Activated CD4-positive, alpha-beta T cell treated with anti-CD3 and anti-CD28 coated beads for 1 hour (primary cell): ENCODE measurements around the gene BAIAP2.
A peak's percentile ranks its signal among the peaks of the same experiment; 100 is the strongest.

Experiments
- DNase-seq: peaks from one replicate; pipeline ENCODE4 v3.0.0-alpha.2; 2020

Gene BAIAP2

DNA sequence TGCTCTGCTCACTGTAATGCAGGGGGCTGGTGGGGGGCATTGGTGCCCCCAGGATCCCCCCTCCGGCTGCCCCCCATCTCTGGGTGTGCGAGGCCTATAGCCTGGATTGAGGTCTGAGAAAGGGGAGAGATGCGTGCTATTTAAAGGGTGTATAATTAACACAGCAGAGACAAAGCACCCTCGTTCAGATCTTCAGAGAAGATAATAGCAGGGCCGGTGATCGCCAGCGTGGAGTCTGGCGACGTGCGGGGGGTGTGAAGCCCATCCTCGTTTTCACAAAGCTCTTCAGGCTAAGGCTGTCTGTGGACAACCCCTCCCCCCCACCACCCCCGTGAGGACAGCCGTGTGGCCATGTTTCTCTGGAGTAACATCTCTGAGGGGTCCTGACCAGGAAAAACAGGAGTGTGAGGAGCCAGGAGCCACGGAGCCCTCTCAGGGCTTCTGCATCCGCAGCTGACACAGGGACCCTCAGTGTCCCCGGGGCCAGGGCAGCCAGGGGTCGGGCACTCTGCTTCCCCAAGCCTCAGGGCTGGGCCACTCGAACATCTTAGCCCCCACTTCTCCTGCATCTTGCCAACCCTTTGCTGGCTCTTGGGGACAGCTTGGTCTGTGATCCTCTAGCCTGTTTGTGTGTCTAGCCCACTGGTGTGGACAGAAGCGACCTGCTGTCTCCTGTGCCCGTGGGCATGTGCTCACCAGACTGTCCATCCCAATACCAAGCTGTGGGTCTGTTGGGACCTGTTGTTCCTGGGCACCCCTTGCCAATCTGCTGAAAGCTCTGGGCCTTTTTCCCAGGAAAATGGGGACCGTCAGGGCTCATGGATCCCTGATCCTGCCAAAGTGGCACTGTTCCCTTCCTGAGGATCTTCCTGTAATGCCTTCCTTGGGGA is 58.9 kb downstream of the BAIAP2 start:
- DNase-seq, result no peak

DNA sequence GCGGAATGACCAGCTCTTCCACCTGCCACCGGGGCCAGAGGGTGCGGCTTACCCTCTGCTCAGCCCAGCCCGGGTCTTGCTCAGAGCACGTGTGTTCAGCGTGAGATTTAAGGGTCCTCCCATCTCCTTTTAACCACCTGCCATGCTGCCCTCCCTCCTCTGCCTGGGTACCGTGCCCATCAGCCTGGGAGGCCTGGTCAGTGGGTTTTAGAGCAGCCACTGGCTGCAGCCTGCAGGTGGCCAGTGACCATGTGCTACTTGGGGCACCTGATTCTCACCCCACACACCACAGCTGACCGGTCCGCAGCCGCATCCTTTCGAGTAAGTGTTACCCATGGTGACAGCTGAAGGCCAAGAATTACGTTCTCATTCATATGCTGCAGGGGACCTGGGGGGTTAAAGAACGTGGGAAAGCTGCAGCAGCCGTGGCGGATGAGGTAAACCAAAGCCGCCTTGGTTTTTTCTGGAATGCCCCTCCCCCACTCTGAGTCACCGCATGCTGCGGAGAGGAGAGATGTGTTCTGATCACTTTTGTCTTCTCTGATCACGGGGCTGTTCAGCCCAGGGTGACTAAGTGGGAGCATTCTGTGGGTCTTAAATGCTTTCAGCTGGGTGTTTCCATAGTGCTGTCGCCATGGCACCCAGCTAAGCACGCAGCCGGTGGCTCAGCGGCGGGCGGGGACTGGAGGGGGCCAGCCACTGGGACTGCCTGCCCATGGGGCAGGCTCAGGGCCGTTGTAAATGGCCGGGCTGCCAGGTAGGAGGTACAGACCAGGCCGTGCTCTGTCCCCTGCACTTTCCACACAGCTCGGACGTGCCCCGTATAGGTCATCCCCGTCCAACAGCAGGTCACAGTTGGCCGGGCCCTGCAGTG is 59.8 kb downstream of the BAIAP2 start:
- peak; percentile 72 for DNase-seq

DNA sequence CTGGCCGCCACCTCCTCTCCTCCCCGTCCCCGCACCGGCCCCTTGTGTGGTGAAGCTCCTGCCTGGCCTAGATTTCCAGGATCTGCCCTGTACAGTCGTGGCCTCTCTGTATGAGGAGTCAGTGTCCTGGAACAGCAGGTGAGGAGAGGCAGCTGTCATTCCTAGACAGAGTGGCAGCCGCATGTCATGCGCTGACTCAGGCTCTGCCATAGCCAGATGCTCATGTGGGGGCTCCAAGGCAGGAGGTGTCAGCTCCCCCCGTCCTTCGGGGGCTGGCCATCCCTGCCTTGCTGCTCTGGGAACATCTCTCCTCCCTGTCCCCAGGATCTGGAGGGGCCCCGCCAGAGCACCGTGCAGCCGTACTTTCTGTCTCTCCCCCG is 60.4 kb downstream of the BAIAP2 start:
- DNase-seq, result no peak

DNA sequence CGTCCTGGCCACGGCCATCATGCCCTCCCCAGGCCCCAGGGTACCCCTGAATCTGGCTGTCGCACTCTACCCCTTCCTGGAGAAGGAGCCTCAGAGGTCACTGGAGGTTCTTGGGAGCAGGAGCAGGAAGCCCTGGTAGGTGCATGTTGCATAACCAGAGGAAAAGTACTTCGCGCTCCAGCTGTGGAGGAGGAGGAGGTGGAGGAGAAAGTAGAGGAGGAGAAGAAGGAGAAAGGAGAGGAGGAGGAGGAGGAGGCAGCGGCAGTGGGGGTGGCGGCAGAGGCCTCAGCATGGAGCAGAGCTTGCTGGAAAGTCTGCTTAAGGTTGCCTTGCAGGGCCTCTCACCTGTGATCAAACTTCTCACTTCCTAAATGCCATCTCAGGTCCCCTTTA is 61.8 kb downstream of the BAIAP2 start:
- no peak for DNase-seq

DNA sequence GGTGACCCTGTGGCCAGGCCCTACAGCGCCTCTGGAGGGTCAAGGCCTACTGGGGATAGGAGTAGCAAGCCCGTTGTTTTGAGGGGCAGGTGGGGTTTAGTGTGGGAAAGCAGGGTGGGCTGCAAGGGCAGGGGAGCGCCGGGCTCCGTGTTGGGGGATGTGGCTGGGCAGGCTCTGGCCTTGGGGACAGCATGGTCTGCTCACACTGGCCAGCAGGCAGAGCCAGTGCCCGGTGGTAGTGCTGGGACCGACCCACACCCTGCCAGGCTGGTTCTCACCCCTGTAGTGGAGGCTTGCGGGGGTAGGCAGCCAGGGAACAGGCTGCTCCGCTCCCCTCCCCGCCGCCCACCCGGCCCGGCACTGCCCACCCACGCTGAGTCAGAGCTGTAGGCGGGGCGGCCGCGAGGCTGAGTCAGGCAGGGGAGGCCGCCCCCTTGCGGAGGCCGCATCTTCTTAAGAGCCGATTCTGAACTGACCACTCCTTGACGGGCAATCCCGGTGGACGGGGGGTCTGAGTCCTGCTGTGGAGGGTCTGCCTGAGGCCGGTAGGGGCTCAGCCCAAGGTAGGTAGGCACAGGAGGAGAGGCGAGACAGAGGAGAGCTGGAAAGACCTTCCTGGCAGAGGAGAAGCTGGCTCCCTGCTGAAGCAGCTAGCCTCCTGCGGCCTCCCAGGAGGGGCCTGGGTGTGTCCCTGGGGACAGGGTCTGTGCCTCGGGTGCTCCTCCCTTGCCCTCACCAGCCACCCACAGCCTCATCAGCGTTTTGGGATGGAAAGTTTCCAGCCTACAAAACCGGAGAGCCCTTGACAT is 62.4 kb downstream of the BAIAP2 start:
- peak; percentile 33 for DNase-seq

DNA sequence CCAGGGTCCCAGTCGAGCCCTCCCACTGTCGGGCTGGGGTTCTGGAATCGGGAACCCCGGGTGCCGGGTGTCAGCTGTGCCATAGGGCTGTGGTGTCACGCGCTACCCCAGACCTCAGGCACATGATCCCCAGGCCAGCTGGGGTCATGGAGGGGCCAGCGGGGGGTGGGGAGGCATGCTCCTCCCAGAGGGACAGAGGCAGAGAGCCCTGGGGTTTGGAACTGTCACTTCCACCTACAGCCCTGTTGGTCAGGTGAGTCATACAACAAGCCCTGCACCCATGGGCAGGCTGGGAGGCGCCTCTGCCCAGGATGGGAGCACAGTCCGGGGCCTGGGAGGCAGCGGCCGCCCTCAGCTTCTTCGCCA is 63.0 kb downstream of the BAIAP2 start:
- DNase-seq, result no peak

DNA sequence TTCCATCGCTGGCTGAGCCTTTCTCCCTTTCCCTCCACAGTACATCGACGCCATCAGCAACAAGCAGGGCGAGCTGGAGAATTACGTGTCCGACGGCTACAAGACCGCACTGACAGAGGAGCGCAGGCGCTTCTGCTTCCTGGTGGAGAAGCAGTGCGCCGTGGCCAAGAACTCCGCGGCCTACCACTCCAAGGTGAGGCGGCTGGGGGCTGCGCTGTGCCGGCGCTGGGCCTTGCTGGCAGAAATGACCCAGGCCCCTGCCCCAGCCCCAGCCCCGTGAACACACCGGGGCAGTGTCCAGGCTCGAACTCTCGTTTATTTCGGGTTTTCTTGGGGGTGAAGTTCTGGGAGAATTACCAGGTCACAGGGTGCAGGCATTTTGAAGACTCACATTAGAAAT is 64.9 kb downstream of the BAIAP2 start:
- DNase-seq, result no peak

DNA sequence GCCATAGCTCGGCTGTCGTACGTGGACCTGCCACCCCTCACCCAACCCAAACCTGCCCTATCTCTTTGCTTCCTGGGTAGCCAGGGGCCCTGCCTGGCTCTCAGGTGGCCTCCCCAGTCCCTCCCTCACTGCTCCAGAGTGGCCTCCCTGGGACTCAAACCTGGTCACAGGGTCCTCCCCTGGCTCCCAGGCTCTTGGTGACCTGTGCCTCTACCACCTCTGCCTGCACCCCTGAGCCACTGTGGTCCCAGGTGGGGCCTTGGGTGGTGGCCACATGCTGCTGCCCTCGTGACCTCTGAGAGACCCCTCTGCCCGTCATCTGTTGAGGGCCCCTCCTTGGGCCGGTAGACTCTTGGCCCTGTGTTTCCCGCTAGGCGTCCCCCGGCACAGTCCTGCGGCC is 65.7 kb downstream of the BAIAP2 start:
- no peak for DNase-seq

DNA sequence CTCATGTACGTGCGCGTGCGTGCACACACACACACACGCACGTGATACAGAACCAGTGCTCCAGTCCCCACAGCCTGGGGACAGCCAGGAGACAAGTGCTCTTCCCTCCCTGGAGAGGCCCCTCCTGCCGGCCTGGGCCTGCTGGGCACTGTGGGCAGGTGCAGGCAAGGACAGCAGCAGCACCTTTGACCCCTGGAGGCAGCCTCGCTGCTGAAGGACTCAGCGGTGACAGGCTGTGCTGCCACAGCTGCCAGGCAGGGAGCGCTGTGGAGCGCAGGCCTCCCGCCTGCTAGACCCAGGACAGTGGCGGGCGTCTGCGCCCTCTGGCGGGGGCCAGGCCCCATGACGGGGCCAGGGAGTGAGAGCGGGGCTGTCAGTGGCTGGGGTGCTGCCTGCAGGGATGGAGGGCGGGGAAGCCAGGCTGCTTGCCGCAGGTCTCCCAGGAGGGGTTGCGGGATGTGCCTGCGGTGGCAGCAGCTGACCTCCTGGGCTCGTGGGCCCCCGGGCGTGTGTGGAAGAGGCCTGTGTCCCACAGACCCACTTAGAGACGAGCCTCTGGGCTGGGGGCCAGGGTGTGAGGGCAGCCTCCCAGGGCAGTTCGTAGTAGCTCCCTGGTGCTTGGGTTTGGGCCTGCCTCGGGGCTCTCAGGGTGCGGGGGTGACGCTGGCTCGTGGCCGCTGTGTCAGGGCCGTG is 66.8 kb downstream of the BAIAP2 start:
- DNase-seq, result peak; percentile 85

DNA sequence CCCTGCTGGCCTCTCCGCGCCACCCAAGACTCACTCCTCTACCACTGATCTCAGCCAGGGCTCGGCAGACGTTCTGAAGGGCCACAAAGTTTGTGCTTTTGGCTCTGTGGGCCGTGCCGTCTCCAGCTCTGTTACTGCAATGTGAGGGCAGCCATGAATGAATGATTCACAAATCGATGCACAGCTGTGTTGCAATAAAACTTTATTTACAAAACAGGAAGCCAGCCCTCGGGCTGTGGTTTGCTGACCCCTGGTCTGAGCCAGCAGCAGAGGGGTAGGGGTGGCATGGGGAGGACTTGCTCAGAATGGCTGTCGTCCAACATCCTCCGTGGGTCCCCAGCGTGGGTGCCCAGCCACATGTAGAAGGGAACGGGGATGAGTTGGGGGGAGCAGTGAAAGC is 67.4 kb downstream of the BAIAP2 start:
- no peak for DNase-seq

DNA sequence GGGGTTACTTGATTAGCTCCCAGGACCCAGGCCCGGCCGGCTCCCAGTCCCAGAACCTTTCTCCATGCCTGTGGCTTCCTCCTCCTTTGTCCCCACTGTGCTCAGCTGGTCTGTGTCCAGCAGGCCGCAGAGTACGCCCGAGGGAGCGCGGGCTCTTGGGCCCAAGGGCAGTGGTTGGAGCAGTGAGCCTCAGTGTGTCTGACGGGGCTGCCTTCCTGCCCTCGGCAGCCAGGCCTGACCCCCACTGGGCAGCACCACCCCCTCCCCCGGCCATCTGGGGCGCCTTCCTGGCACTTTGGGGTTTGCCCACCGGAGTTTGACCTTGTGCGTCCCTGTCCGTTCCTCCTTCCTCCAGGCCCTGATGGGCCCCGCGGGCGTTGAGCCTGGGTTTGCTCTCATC is 67.9 kb downstream of the BAIAP2 start:
- no peak for DNase-seq

DNA sequence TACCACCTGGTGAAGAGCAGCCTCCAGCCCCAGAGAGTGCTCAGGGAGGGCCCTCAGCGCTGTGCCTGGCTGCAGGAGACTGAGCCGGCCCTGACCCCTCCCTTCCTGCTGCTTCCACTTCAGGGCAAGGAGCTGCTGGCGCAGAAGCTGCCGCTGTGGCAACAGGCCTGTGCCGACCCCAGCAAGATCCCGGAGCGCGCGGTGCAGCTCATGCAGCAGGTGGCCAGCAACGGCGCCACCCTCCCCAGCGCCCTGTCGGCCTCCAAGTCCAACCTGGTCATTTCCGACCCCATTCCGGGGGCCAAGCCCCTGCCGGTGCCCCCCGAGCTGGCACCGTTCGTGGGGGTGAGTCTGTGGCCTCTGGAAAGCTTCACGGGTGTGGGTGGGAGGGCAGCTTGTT is 68.4 kb downstream of the BAIAP2 start:
- DNase-seq, result no peak

DNA sequence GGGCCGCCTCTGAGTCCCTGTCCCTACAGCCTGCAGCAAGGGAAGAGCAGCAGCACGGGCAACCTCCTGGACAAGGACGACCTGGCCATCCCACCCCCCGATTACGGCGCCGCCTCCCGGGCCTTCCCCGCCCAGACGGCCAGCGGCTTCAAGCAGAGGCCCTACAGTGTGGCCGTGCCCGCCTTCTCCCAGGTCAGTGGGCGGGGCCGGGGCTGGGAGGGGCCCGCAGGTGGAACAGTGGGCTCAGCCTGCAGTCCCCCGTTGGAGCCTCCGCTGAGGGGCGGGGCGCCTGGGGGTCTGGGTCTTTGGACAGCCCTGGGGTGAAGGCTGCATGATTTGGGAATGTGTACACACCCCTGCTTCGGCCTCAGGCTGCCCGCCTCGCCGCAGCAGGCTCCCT is 71.8 kb downstream of the BAIAP2 start:
- DNase-seq, result no peak

DNA sequence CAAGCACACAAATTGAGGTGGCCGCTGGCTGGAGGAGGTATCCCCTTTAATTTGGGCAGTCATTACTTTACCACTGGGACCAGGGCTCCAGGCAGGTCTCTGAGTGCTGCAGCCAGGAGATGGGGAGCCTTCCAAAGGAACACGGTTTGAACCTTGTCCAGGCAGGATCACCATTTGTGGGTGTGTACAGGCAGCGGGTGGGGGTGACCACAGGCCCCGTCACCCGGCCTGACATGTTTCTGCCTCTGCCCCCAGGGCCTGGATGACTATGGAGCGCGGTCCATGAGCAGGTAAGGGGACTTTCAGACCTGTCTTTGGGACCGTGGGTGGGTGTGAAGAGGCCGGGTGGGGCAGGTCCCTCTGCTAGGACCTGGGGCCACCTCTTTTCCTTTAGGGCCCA is 73.3 kb downstream of the BAIAP2 start:
- no peak for DNase-seq

DNA sequence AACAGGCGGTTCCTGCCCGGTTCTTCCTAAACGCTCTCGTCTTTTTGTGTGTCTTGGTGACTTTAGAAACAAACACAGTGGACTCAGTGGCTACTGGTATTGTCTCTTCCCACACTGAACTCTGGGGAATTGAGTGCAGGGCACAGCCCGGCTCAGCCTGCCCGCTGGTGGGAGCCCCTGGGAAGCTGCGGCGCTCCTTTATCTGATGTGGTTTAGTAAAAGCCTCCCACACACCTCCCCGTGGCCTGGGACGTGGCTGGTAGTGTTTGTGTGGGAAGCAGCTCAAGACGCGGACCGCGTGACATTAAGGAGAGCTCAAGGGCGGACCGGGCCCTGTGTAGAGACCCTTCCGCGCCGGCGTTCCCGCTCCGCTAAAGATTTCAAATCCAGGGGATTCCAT is 75.0 kb downstream of the BAIAP2 start:
- no peak for DNase-seq

DNA sequence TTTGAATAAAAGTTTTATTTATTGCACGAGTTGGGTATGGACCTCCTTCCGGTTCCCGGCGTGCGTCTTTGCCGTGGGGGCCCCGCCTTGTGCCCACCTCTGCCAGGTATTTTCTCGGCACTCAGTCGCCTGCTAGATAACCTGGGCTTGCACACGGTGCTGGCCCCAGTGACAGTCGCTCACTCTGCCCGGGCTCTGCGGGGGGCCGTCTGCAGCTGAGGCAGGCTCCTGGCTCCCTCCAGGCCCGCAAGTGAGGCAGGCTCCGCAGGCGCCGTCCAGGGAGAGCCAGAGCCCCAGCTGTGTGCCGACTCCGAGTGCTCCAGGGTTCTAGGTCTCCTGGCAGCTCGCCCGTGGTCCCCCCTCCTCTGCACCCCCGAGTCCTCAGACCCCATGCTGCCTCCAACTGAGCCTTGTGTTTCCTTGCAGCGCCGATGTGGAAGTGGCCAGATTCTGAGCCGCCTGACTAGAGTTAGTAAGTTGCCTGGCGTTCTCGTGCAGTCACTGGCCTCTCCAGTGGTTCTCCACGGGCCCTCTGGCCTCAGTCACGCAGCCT is 75.6 kb downstream of the BAIAP2 start:
- DNase-seq, result no peak

DNA sequence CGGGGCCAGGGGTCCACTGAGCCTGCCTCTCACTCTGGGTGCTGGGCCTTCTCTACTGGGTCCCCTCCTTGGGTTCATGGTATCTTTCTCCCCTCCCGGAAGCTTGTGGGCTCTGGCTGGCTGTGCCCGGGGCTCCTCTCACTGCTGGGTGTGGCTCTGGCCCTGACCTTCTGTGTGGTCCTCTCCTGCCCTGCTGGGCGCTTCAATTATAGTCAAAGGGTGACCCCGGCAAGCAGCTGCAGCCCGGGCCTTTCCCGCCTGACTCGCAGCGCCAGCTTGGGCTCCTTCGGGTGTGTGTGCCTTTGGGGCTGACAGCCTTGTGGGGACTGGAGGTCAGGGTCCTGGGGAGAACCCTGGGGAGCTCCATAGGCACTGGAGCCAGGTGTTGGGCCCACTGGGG is 76.1 kb downstream of the BAIAP2 start:
- DNase-seq, result no peak

DNA sequence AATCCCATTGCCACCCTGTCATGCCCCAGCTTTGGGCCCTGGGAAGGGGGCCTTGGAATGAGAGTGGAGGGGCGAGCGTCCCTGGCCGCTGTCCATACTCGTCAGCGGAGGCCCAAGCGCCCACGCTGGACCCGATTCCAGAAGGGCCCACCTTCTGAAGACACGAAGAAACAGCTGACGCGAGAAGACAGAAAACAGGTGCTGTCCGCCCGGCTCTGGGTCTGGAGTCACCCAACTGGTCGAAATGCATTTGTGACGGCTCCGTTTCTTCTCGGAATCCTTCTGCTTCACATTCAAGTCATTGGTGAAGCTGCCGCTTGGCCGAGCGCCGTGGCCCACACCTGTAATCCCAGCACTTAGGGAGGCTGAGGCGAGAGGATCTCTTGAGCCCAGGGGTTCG is 77.5 kb downstream of the BAIAP2 start:
- DNase-seq, result no peak

DNA sequence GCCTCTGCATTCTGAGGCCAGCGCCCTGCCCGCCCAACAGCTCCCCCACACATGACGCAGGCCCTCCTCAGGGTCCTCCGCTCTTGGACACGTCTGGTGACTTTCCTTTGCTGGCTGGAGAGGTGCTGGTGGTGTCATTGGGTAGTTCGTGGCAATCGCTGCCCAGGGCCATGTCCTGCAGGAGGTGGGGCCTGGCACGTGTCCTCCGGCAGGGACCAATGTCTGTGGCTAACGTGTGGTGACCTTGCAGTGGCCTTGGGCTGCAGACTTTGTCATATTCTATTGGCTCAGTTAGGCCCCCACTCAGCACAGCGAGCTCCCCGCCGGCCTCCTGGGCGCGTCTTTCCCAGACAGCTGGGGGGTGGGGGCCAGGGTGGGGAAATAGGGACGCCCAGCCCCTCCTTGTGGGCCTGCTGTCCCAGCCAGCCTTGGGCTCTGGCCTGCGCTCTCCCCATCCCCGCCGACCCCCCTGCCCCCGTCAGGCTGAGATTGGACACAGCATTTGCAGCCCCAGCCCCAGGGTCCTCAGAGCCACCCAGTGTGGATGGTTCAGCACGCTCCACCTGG is 78.3 kb downstream of the BAIAP2 start:
- no peak for DNase-seq

DNA sequence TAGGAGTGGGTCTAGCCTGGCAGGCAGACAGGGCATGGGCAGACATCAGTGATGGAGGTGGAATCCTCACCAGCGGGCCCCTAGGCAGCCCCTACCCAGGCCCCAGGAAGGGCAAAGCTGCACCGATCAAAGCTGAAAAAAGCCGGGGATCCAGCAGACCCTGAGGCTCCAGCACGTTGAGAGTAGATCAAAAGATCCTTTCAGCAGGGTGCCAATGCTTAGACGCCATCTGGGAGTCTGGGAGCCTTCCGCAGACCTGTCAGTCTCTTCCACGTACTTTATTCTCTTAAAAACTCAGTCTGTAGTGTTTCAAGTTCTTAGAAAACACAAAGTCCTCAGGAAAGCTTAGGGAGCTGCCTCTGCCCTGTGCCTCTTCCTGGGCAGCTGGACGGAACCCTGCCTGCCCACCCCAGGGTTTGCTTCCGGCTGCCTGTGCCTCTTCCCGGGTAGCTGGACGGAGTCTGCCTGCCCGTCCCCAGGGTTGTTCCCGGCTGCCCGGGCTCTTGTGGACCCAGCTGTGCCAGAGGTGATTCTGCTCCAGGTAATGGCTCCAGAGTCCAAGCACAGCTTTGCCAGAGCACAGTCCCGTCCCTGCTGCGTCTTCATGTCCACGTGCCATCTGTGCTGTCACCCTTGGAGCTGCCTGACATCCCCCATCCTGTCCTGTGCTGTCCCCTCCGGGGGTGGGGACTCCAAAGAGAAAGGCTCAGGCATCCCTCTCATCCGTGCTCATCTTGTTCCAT is 79.6 kb downstream of the BAIAP2 start:
- DNase-seq, result no peak

DNA sequence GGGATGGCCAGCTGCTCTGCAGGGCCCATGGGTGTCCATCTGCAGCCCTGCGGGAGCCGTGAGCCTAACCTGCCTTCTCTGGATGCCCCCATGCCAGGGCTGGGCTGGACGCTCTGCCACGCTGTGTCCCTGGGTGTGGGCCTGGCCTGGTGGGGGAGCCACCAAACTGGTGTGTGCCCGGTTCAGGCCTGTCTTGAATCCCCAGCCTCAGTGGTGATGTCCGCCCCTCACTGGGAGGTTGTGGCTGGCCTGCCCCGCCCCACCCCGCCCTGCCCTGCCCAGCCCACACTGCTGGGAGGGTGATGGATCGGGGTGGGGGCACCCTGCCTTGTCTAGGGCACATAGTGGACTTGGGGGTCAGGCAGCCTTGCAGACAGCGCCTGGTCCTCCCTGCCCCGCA is 80.3 kb downstream of the BAIAP2 start:
- DNase-seq, result no peak
